ENCODE data around the gene PTPRA. TPM values are rescaled to one million over a fixed set of nuclear protein-coding genes. Genes with fewer than 3 reads are reported as not detected.
A peak's percentile ranks its signal among the peaks of the same experiment; 100 is the strongest.
"Not testable (repeated sequence)": the region's sequence is repeated elsewhere in the genome, so short reads cannot be mapped to it uniquely, and the experiment has no call there.

PTPRA gene
- polyA plus RNA-seq, 3 donors from 2014 or later: 39.5 to 63.5 (median 60.0) TPM

GRCh38 chr20:3064119-3064518, 190.8 kb downstream of the PTPRA start:
- not testable (repeated sequence) for DNase-seq; H3K27me3 Mint-ChIP-seq (ENCODE audit: low read depth in 3 of 3); H3K4me3 Mint-ChIP-seq; H3K27ac Mint-ChIP-seq; H3K4me1 Mint-ChIP-seq; H3K9me3 Mint-ChIP-seq; H3K36me3 Mint-ChIP-seq

DNA sequence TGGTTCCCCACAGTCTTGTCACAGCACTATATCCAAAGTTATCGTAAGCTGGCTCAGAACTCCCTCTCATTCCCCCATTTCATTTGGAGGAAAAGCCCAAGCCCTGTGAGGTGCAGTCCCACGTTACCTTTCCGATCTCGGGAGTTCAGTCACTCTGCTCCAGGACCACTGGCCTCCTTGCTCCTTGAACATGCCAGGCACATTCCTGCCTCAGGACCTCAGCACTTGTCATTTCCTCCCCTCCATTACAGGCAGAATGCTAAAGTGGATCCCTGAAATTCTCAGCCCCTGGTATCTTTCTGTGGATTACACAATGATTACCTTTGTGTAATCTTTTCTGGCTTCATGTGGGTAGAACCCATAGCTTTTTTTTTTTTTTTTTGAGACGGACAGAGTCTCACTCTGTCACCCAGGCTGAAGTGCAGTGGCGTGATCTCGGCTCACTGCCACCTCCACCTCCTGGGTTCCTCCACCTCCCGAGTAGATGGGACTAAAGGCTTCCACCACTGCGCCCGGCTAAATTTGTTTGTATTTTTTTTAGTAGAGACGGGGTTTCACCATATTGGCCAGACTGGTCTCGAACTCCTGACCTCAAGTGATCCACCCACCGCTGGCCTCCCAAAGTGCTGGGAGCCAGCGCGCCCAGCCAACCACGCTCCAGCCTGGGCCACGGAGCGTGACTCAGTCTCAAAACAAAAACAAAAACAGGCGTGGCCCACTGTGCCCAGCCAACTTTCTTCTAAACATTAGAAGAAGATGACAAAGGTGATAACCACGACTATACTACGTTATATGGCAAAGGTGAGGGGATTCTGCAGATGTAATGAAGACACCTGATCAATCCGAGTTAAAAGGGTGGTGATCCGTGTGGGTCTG, 194.1 kb downstream of the PTPRA start:
- H3K27me3 Mint-ChIP-seq (ENCODE audit: low read depth in 3 of 3): peaks cover 1 to 6% (median 5%) of the 10 kb centered on the region in 3 donors
- H3K4me3 Mint-ChIP-seq: no peak overlapping the region
- no peak for DNase-seq
- peaks cover 0 to 3% (median 0%) of the 10 kb centered on the region in 3 donors for H3K36me3 Mint-ChIP-seq
- H3K27ac Mint-ChIP-seq: no peak overlapping the region
- peaks cover 7 to 11% of the 10 kb centered on the region in 2 donors for H3K4me1 Mint-ChIP-seq
- H3K9me3 Mint-ChIP-seq: no peaks in the 10 kb centered on the region

DNA sequence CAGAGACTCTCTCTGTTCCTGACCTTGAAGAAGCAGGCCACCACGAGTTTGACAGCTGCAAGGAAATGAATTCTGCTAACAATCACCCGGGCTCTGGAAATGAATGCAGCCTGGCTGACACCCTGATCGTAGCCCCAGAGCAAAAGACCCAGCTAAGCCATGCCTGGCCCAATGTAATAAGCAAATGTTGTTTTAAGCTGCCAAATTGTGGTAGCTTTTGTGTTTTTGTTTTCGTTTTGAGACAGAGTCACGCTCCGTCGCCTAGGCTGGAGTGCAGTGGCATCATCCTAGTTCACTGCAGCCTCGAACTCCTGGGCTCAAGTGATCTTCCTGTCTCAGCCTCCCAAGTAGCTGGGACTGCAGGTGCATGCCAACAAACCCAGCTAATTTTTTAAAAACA, 194.8 kb downstream of the PTPRA start:
- H3K27me3 Mint-ChIP-seq (ENCODE audit: low read depth in 3 of 3): peaks cover 1 to 7% (median 5%) of the 10 kb centered on the region in 3 donors
- H3K27ac Mint-ChIP-seq: no peak overlapping the region
- peaks cover 9 to 13% of the 10 kb centered on the region in 2 donors for H3K4me1 Mint-ChIP-seq
- no peaks in the 10 kb centered on the region for H3K9me3 Mint-ChIP-seq
- peaks cover 0 to 3% (median 0%) of the 10 kb centered on the region in 3 donors for H3K36me3 Mint-ChIP-seq
- no peak overlapping the region for H3K4me3 Mint-ChIP-seq
- DNase-seq: no peak

- Mint-ChIP-seq H3K36me3 (peaks cover 0 to 3% (median 0%) of the 10 kb centered on the region in 3 donors), H3K27me3 (ENCODE audit: low read depth in 3 of 3) (peaks cover 1 to 8% (median 5%) of the 10 kb centered on the region in 3 donors), H3K27ac (no peak overlapping the region), H3K4me1 (peaks cover 9 to 13% of the 10 kb centered on the region in 2 donors), H3K9me3 (no peaks in the 10 kb centered on the region), H3K4me3 (no peak overlapping the region)
- DNase-seq: no peak
Observed at GRCh38 chr20:3068986-3069900, 196.0 kb downstream of the PTPRA start.

- no peak for DNase-seq
- peak overlapping the region; percentile 77 to 87 (median 83) for H3K4me3 Mint-ChIP-seq
- H3K27ac Mint-ChIP-seq: peak overlapping the region in 4 of 6 donors; percentile 42 to 77 (median 59)
- H3K27me3 Mint-ChIP-seq (ENCODE audit: low read depth in 3 of 3): peaks cover 1 to 12% (median 4%) of the 10 kb centered on the region in 3 donors
- H3K4me1 Mint-ChIP-seq: peaks cover 9 to 13% of the 10 kb centered on the region in 2 donors
- peaks cover 0 to 3% (median 2%) of the 10 kb centered on the region in 3 donors for H3K36me3 Mint-ChIP-seq
- no peaks in the 10 kb centered on the region for H3K9me3 Mint-ChIP-seq
Observed at GRCh38 chr20:3070725-3071124, 197.4 kb downstream of the PTPRA start.

DNA sequence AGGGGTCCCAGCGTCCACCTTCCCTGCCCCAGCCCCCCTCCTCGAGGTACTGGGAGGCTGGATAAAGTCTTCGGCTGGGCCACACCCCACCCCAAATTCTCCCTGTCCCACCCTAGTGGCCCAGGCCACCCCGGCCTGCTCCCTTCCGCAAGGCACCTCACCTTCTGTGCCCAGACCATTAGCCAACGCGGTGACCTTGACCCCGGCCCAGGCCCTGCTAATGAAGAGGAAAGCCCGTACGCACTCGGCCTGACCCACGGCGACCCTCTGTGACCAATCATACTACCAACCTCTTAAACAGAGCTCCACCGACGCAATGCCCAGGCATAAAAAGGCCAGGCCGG, 198.0 kb downstream of the PTPRA start:
- no peak for DNase-seq
- Mint-ChIP-seq H3K4me1 (peaks cover 9 to 13% of the 10 kb centered on the region in 2 donors), H3K9me3 (no peaks in the 10 kb centered on the region), H3K27me3 (ENCODE audit: low read depth in 3 of 3) (peaks cover 1 to 12% (median 4%) of the 10 kb centered on the region in 3 donors), H3K4me3 (peak overlapping the region; percentile 53 to 87 (median 83)), H3K27ac (peak overlapping the region in 1 of 6 donors; percentile 42), H3K36me3 (peaks cover 0 to 3% (median 3%) of the 10 kb centered on the region in 3 donors)

- H3K27ac Mint-ChIP-seq: peak within 1 kb of the TSS in 5 of 6 donors; percentile 49 to 79 (median 75)
- H3K4me3 Mint-ChIP-seq: peak within 1 kb of the TSS; percentile 82 to 87 (median 84)
- H3K4me1 Mint-ChIP-seq: peaks cover 12 to 13% of the 10 kb centered on the region in 2 donors
- H3K27me3 Mint-ChIP-seq (ENCODE audit: low read depth in 3 of 3): peaks cover 1 to 15% (median 4%) of the 10 kb centered on the region in 3 donors
- no peaks in the 10 kb centered on the region for H3K9me3 Mint-ChIP-seq
- H3K36me3 Mint-ChIP-seq: peaks cover 0 to 3% (median 3%) of the 10 kb centered on the region in 3 donors
- peak; percentile 44 to 55 (median 53) for DNase-seq
Observed at GRCh38 chr20:3071610-3072529, 198.6 kb downstream of the PTPRA start, which contains the start of gene OXT. Gene OXT, plus strand, starts transcription at chr20:3071620. Its CDS starts 36 bp downstream, at chr20:3071656.

DNA sequence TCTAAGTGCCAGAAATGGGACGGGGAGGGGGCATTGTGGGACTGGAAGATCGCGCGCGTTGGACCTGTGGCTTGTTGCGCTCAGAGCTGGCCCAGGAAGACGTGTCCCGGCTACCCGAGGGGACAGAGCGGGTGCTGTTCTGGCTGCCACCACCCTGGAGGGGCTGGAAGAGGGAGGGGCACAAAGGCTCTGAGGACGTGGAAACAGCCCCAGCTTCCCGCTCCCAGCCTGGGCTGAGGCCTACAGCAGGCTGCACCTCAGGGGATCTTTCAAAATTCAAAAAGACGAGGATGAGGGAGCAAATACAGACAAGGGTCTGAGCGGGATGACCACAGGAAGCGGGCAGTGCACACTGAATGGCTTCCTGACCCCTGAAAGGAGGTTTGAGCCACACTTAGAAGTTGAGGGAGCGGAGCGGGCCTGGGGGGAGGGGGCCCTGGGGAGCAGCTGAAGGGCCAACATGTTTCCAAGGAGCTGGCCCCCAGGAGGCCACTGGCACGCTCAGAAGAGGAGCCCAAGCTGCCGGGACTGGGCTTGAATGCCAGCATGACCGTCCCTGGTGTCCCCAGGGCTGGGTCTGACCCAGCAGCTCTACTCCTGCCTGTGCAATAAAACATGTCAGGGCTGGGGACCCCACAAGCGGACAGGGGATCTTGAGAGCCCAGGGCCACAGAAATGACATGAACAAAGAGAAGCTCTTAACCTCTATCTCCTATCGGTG, 199.4 kb downstream of the PTPRA start:
- peaks cover 17 to 20% of the 10 kb centered on the region in 2 donors for H3K4me1 Mint-ChIP-seq
- H3K36me3 Mint-ChIP-seq: peaks cover 0 to 4% (median 3%) of the 10 kb centered on the region in 3 donors
- peak overlapping the region in 5 of 6 donors; percentile 49 to 79 (median 75) for H3K27ac Mint-ChIP-seq
- no peaks in the 10 kb centered on the region for H3K9me3 Mint-ChIP-seq
- H3K27me3 Mint-ChIP-seq (ENCODE audit: low read depth in 3 of 3): peaks cover 6 to 14% (median 6%) of the 10 kb centered on the region in 3 donors
- H3K4me3 Mint-ChIP-seq: peak overlapping the region; percentile 81 to 85 (median 82)
- no peak for DNase-seq

DNA sequence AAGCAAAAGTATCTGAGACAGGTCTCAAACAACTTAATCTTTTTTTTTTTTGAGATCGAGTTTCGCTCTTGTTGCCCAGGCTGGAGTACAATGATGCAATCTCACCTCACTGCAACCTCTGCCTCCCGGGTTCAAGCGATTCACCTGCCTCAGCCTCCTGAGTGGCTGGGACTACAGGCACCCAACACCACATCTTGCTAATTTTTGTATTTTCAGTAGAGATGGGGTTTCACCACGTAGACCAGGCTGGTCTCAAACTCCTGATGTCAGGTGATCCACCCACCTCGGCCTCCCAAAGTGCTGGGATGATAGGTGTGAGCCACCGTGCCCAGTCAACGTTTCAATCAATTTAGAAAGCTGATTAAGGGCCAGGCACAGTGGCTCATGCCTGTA, 200.0 kb downstream of the PTPRA start:
- H3K4me3 Mint-ChIP-seq: peak overlapping the region; percentile 23 to 81 (median 27)
- H3K4me1 Mint-ChIP-seq: peaks cover 19 to 23% of the 10 kb centered on the region in 2 donors
- peaks cover 6 to 15% (median 9%) of the 10 kb centered on the region in 3 donors for H3K27me3 Mint-ChIP-seq (ENCODE audit: low read depth in 3 of 3)
- H3K27ac Mint-ChIP-seq: peak overlapping the region in 1 of 6 donors; percentile 7
- H3K9me3 Mint-ChIP-seq, H3K36me3 Mint-ChIP-seq, DNase-seq: not testable (repeated sequence)

DNA sequence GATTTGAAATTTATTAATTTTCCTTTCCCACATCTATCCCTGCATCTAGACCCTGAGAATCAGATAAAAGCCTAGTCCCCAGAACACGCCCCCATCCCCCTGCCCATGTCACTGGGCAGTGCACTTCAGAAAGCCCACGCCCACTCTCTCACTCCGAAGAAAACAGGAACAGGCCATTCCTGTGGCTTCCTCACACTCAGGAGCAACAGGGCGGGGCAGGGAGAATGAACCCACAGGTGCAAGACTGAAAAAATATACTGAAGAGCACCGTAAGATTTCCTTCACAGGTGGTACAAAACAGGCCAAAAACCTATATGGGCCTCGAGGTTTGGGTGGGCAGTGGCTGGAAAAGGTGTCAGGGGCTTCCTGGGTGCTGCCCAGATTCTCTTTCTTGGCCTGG, 201.5 kb downstream of the PTPRA start:
- peaks cover 19 to 23% of the 10 kb centered on the region in 2 donors for H3K4me1 Mint-ChIP-seq
- peaks cover 0 to 6% (median 0%) of the 10 kb centered on the region in 3 donors for H3K36me3 Mint-ChIP-seq
- H3K27me3 Mint-ChIP-seq (ENCODE audit: low read depth in 3 of 3): peaks cover 9 to 15% (median 9%) of the 10 kb centered on the region in 3 donors
- no peak overlapping the region for H3K4me3 Mint-ChIP-seq
- H3K9me3 Mint-ChIP-seq: no peaks in the 10 kb centered on the region
- no peak for DNase-seq
- H3K27ac Mint-ChIP-seq: no peak overlapping the region

DNA sequence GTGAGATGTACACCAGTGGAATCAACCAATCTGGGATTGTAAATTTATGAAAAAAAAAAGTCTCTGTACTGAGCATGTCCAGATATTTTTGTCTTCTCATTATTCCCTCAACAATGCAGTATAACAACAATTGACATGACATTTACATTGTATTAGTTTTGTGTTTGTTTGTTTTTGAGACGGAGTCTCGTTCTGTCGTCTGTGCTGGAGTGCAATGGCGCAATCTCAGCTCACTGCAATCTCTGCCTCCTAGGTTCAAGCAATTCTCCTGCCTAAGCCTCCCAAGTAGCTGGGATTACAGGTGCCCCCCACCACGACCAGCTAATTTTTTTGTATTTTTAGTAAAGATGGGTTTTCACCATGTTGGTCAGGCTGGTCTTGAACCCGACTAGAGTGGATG, 202.0 kb downstream of the PTPRA start:
- Mint-ChIP-seq H3K27me3 (ENCODE audit: low read depth in 3 of 3) (peaks cover 9 to 17% (median 12%) of the 10 kb centered on the region in 3 donors), H3K4me1 (peaks cover 19 to 23% of the 10 kb centered on the region in 2 donors)
- H3K36me3 Mint-ChIP-seq, H3K4me3 Mint-ChIP-seq, DNase-seq, H3K9me3 Mint-ChIP-seq, H3K27ac Mint-ChIP-seq: not testable (repeated sequence)

DNA sequence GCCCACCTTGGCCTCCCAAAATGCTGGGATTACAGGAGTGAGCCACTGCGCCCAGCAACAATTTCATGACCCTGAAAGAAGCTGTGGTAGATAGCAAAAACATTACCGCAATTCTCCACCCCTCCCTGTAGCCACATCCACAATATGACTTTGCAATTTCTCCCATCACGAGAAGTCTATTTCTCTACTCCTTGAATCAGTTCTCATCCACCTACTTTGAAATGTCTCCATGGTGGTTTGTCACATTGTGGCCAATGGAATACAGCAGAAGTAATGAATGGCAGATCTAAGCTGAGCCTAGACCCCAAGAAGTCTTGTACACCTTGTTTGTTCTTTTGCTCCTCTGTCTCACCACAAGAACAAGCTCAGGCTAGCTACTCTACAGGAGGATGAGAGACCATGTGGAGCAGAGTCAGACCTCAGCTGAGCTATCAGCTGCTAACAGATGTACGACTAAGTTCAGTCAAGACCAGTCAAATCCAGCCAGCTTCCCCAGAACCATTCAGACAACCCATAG, 204.4 kb downstream of the PTPRA start:
- Mint-ChIP-seq H3K27ac (peak overlapping the region in 3 of 6 donors; percentile 6 to 59 (median 26)), H3K9me3 (no peaks in the 10 kb centered on the region), H3K4me3 (peak overlapping the region in 4 of 5 donors; percentile 11 to 68 (median 34)), H3K27me3 (ENCODE audit: low read depth in 3 of 3) (peaks cover 19 to 23% (median 20%) of the 10 kb centered on the region in 3 donors), H3K4me1 (peaks cover 6 to 22% of the 10 kb centered on the region in 2 donors), H3K36me3 (peaks cover 0 to 6% (median 5%) of the 10 kb centered on the region in 3 donors)
- peak in 1 of 3 donors; percentile 14 for DNase-seq

All from immature natural killer cell (primary cell).